CD14-positive monocyte (primary cell): ENCODE data around the gene RNU2-63P. TPM values are rescaled to one million over a fixed set of nuclear protein-coding genes. Genes with fewer than 3 reads are reported as not detected.

Source experiments
- DNase-seq, 3 donors: peaks; one replicate each; pipeline ENCODE4 v3.0.0-alpha.2; 2011 to 2022
- H2AFZ ChIP-seq: 2 replicates; pipeline ENCODE4 v1.6.0; 2012; ENCODE audit warnings: mild to moderate bottlenecking, low read depth, low read length, inconsistent platforms; ENCODE audit not compliant: insufficient read depth, poor library complexity, severe bottlenecking
- H3K27ac ChIP-seq, 2 donors: 1 replicate in 1 of 2; 2 replicates in 1 of 2; pipeline ENCODE4 v1.5.1; 2012 to 2013; ENCODE audit warnings: low read length in 2 of 2, control low read depth in 1 of 2, inconsistent platforms in 1 of 2, low read depth in 1 of 2, mild to moderate bottlenecking in 1 of 2
- H3K27me3 ChIP-seq, 2 donors: one replicate each; pipeline versions ENCODE4 v1.6.0 to v1.6.1; 2011 to 2013; ENCODE audit warnings: low read length in 2 of 2; ENCODE audit not compliant: control insufficient read depth in 2 of 2, insufficient read depth in 2 of 2
- H3K36me3 ChIP-seq, 2 donors: replicated peaks in 1 of 2; 1 replicate in 1 of 2; 2 replicates in 1 of 2; pipeline versions ENCODE4 v1.5.1 to v1.6.1; 2012 to 2013; ENCODE audit warnings: low read length in 2 of 2, control low read depth in 1 of 2, inconsistent platforms in 1 of 2, mild to moderate bottlenecking in 1 of 2; ENCODE audit not compliant: insufficient read depth in 2 of 2, control insufficient read depth in 1 of 2
- H3K4me1 ChIP-seq, 2 donors: 1 replicate in 1 of 2; 2 replicates in 1 of 2; pipeline versions ENCODE4 v1.5.1 to v1.6.1; 2012 to 2013; ENCODE audit warnings: low read length in 2 of 2, control low read depth in 1 of 2, inconsistent platforms in 1 of 2, mild to moderate bottlenecking in 1 of 2, moderate library complexity in 1 of 2; ENCODE audit not compliant: insufficient read depth in 2 of 2, control insufficient read depth in 1 of 2
- H3K4me2 ChIP-seq: replicated peaks from 2 replicates; pipeline ENCODE3; 2012; ENCODE audit warnings: low read length, moderate library complexity, mild to moderate bottlenecking; ENCODE audit not compliant: poor library complexity, severe bottlenecking; ENCODE audit errors: extremely low read depth
- H3K4me3 ChIP-seq, 3 experiments: fragments of 200-600 bp in 1 of 3; sonication (generic) in 1 of 3; replicated peaks in 1 of 3; 1 replicate in 2 of 3; 2 replicates in 1 of 3; pipeline ENCODE4 v1.5.1; 2011 to 2013; ENCODE audit warnings: low read length in 3 of 3, mild to moderate bottlenecking in 3 of 3, control low read depth in 2 of 3, low read depth in 2 of 3, inconsistent platforms in 1 of 3, moderate library complexity in 1 of 3
- H3K79me2 ChIP-seq: 2 replicates; pipeline ENCODE4 v1.6.0; 2012; ENCODE audit warnings: mild to moderate bottlenecking, control low read depth, inconsistent platforms, low read length, moderate library complexity; ENCODE audit not compliant: insufficient read depth
- H3K9ac ChIP-seq: 2 replicates; pipeline ENCODE4 v1.6.0; 2017; ENCODE audit warnings: low read length, mild to moderate bottlenecking; ENCODE audit not compliant: insufficient read depth, poor library complexity, severe bottlenecking
- H3K9me3 ChIP-seq, 2 donors: replicated peaks in 1 of 2; 1 replicate in 1 of 2; 2 replicates in 1 of 2; pipeline versions ENCODE4 v1.5.1 to v1.6.1; 2012 to 2013; ENCODE audit warnings: low read length in 2 of 2, control low read depth in 1 of 2; ENCODE audit not compliant: control insufficient read depth in 1 of 2, insufficient read depth in 1 of 2
- H4K20me1 ChIP-seq: 2 replicates; pipeline ENCODE4 v1.6.0; 2012; ENCODE audit warnings: mild to moderate bottlenecking, low read length, control low read depth, moderate library complexity; ENCODE audit not compliant: insufficient read depth
- H3K27ac Mint-ChIP-seq, 7 donors: one replicate each; pipeline ENCODE4 v1.8.0; 2020; ENCODE audit warnings: mild to moderate bottlenecking in 7 of 7, mixed read lengths in 7 of 7, moderate library complexity in 6 of 7, inconsistent platforms in 2 of 7
- H3K27me3 Mint-ChIP-seq, 3 donors: one replicate each; pipeline ENCODE4 v1.8.0; 2021 to 2022; ENCODE audit warnings: low read depth in 3 of 3, mild to moderate bottlenecking in 3 of 3, mixed read lengths in 3 of 3, moderate library complexity in 3 of 3, inconsistent platforms in 1 of 3
- H3K36me3 Mint-ChIP-seq, 2 donors: one replicate each; pipeline ENCODE4 v1.8.0; 2020; ENCODE audit warnings: mixed read lengths in 2 of 2, inconsistent platforms in 1 of 2, mild to moderate bottlenecking in 1 of 2
- H3K4me1 Mint-ChIP-seq: one replicate; pipeline ENCODE4 v1.8.0; 2020; ENCODE audit warnings: mild to moderate bottlenecking, mixed read lengths
- H3K4me3 Mint-ChIP-seq, 2 donors: one replicate each; pipeline ENCODE4 v1.8.0; 2020; ENCODE audit warnings: mild to moderate bottlenecking in 2 of 2, mixed read lengths in 2 of 2, moderate library complexity in 1 of 2
- H3K9me3 Mint-ChIP-seq, 7 donors: one replicate each; pipeline ENCODE4 v1.8.0; 2020 to 2022; ENCODE audit warnings: mixed read lengths in 7 of 7, mild to moderate bottlenecking in 6 of 7, moderate library complexity in 6 of 7, inconsistent platforms in 2 of 7
- WGBS: methylation state at CpG from one replicate; pipeline ENCODE4 v1.1.5; 2013; ENCODE audit warnings: missing lambda C conversion rate; ENCODE audit not compliant: insufficient coverage; 5-methylcytosine and 5-hydroxymethylcytosine counted together
- intact Hi-C, 2 donors: fragments of 100-400 bp; cut with micrococcal nuclease; formaldehyde crosslinking; loops; one replicate each; pipeline versions ENCODE4 v1.15.0 to v1.15.1; 2023
- polyA plus RNA-seq, 3 donors: library from polyadenylated mRNA; depleted of rRNA in 1 of 3; unstranded in 2 of 3; stranded (reverse) in 1 of 3; fragments of 300-500 nt in 2 of 3; fragments of >200 nt in 1 of 3; fragmentation: Illumina TruSeq in 2 of 3; gene quantifications; 1 replicate in 2 of 3; 2 replicates in 1 of 3; pipeline ENCODE4 v1.2.3, GENCODE V29; 2012 to 2021
- TF ChIP-seq, protein P1 (sequence below): fragments of 200-600 bp; IDR thresholded peaks from one replicate; pipeline ENCODE4 v1.8.0; 2022; ENCODE audit warnings: antibody characterized with exemption, mild to moderate bottlenecking

Gene RNU2-63P
- polyA plus RNA-seq, 3 donors, result 7.5 to 8.0 TPM; not detected in 1

DNA sequence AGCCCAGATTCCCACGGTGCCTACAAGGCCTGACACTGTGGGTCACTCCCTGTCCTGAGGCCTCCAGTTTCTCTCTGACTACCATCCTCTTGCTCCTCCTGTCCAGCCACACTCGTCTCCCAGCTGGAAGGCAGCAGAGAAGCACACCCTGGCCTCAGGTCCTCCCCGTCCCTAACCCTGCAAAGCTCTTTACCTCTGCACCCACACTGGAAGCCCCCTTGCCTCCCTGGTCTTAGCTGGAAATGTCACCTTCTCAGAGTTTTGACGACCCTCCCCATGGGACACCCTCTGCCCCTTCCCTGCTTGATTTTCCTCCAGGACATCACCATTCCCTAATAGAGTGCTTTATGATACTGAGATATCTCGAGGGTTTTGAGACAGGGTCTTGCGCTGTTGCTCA is 10.6 kb downstream of the RNU2-63P start:
- DNase-seq, result no peak
- H3K4me1 Mint-ChIP-seq, result peaks cover 9% of the 10 kb centered on the region
- Histone ChIP-seq H3K79me2 (no peaks in the 10 kb centered on the region), H3K27me3 (peaks cover 0 to 8% of the 10 kb centered on the region in 2 donors), H3K4me2 (no peak overlapping the region), H3K36me3 (no peaks in the 10 kb centered on the region), H2AFZ (no peak overlapping the region), H3K4me3 (no peak overlapping the region), H3K9me3 (no peaks in the 10 kb centered on the region), H3K4me1 (peaks cover 3 to 13% of the 10 kb centered on the region in 2 donors), H3K9ac (no peak overlapping the region), H4K20me1 (no peaks in the 10 kb centered on the region), H3K27ac (no peak overlapping the region)
- intact Hi-C loops, result no loop called here
- H3K9me3 Mint-ChIP-seq, result peaks cover 0 to 2% (median 0%) of the 10 kb centered on the region in 7 donors
- 91% methylated on average over 3 of the region's 6 CpGs for WGBS
- TF ChIP-seq, protein P1, sequence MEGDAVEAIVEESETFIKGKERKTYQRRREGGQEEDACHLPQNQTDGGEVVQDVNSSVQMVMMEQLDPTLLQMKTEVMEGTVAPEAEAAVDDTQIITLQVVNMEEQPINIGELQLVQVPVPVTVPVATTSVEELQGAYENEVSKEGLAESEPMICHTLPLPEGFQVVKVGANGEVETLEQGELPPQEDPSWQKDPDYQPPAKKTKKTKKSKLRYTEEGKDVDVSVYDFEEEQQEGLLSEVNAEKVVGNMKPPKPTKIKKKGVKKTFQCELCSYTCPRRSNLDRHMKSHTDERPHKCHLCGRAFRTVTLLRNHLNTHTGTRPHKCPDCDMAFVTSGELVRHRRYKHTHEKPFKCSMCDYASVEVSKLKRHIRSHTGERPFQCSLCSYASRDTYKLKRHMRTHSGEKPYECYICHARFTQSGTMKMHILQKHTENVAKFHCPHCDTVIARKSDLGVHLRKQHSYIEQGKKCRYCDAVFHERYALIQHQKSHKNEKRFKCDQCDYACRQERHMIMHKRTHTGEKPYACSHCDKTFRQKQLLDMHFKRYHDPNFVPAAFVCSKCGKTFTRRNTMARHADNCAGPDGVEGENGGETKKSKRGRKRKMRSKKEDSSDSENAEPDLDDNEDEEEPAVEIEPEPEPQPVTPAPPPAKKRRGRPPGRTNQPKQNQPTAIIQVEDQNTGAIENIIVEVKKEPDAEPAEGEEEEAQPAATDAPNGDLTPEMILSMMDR, result no peak
- peaks cover 8 to 10% (median 8%) of the 10 kb centered on the region in 3 donors for H3K27me3 Mint-ChIP-seq
- H3K27ac Mint-ChIP-seq, result peak overlapping the region in 1 of 7 donors; percentile 44
- H3K36me3 Mint-ChIP-seq, result no peaks in the 10 kb centered on the region
- no peak overlapping the region for H3K4me3 Mint-ChIP-seq

DNA sequence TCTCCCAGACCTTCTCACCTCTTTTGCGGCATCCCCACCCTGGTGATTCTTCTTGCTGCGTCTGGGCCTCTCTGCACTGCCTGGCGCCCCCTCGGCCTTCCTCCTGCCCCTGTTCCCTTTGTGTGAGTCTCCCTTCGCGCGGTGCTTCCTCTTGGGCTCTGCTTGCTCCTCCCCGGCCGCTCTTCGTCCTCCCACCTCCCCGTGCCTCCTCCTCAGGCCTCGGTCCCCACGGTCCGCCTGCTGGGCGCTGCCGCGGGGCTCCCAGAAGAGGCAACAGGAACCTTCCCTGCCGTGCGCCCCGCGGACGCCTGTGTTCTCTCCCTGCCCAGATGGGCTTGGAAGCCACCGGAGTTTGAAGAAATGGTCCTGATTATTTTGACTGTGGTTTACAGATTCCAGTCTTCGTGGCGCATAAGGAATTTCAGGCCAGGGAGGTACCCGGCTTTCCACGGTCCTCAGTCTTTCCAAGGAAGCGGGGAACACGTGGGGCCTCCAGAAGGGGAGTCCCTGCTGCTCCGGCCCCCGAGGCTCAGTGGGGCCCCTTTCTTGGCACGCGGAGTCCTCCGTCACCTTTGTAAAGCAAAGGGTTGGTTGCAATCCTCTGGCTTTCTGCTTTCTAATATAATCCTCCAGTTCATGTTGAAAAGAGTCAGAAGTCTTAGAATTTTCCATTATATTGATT is 13.1 kb downstream of the RNU2-63P start:
- Histone ChIP-seq H3K4me2 (peak overlapping the region; percentile 34), H3K79me2 (no peaks in the 10 kb centered on the region), H3K27ac (no peak overlapping the region), H3K4me1 (peaks cover 3 to 13% of the 10 kb centered on the region in 2 donors), H3K27me3 (peaks cover 0 to 8% of the 10 kb centered on the region in 2 donors), H3K9me3 (no peaks in the 10 kb centered on the region), H3K4me3 (no peak overlapping the region), H4K20me1 (no peaks in the 10 kb centered on the region), H3K36me3 (no peaks in the 10 kb centered on the region), H2AFZ (peak overlapping the region; percentile 78), H3K9ac (peak overlapping the region; percentile 32)
- H3K9me3 Mint-ChIP-seq, result peaks cover 0 to 2% (median 0%) of the 10 kb centered on the region in 7 donors
- TF ChIP-seq, protein P1, result no peak
- whole genome bisulfite sequencing, result 35% methylated on average over 20 of the region's 34 CpGs
- no peak for DNase-seq
- intact Hi-C loops, result no loop called here
- H3K27ac Mint-ChIP-seq, result peak overlapping the region in 1 of 7 donors; percentile 37
- H3K4me1 Mint-ChIP-seq, result peaks cover 9% of the 10 kb centered on the region
- H3K36me3 Mint-ChIP-seq, result no peaks in the 10 kb centered on the region
- peak overlapping the region; percentile 56 to 62 for H3K4me3 Mint-ChIP-seq
- peaks cover 6 to 13% (median 8%) of the 10 kb centered on the region in 3 donors for H3K27me3 Mint-ChIP-seq
